Esophagus (tissue), 2 donors: ENCODE results near the gene SOX18. TPM values are rescaled to one million over a fixed set of nuclear protein-coding genes. Genes with fewer than 3 reads are reported as not detected.
"Not testable (repeated sequence)": the region's sequence is repeated elsewhere in the genome, so short reads cannot be mapped to it uniquely, and the experiment has no call there.

Source experiments
- H3K27ac ChIP-seq, 2 donors: one replicate each; pipeline ENCODE4 v1.5.1; 2013; ENCODE audit warnings: low read depth in 2 of 2, mild to moderate bottlenecking in 2 of 2, inconsistent platforms in 1 of 2, low read length in 1 of 2, moderate library complexity in 1 of 2
- H3K27me3 ChIP-seq, 2 donors: one replicate each; pipeline ENCODE4 v1.6.1; 2013; ENCODE audit warnings: low read length in 2 of 2, control low read depth in 1 of 2, mild to moderate bottlenecking in 1 of 2; ENCODE audit not compliant: insufficient read depth in 2 of 2, control insufficient read depth in 1 of 2
- H3K36me3 ChIP-seq, 2 donors: one replicate each; pipeline ENCODE4 v1.6.1; 2013; ENCODE audit warnings: low read length in 1 of 2; ENCODE audit not compliant: control insufficient read depth in 2 of 2, insufficient read depth in 2 of 2
- H3K4me1 ChIP-seq, 2 donors: one replicate each; pipeline ENCODE4 v1.6.1; 2013; ENCODE audit warnings: low read length in 1 of 2; ENCODE audit not compliant: control insufficient read depth in 2 of 2, insufficient read depth in 2 of 2
- H3K4me3 ChIP-seq, 2 donors: one replicate each; pipeline ENCODE4 v1.5.1; 2013; ENCODE audit warnings: low read length in 2 of 2, mild to moderate bottlenecking in 2 of 2, low read depth in 1 of 2, moderate library complexity in 1 of 2
- H3K9me3 ChIP-seq, 2 donors: one replicate each; pipeline ENCODE4 v1.6.1; 2013; ENCODE audit warnings: mild to moderate bottlenecking in 2 of 2, low read depth in 1 of 2, low read length in 1 of 2, moderate library complexity in 1 of 2; ENCODE audit not compliant: control insufficient read depth in 2 of 2, insufficient read depth in 1 of 2
- WGBS, 2 donors: extraction: QIAGEN DNeasy Blood & Tissue Kit; methylation state at CpG; one replicate each; pipeline ENCODE4 v1.1.7; 2013; 5-methylcytosine and 5-hydroxymethylcytosine counted together
- polyA plus RNA-seq, 2 donors: library from polyadenylated mRNA; stranded (reverse); fragments of 200-250 nt; gene quantifications; one replicate each; pipeline ENCODE4 v1.2.3, GENCODE V29; 2013
- donor health status: healthy with polysubstance abuse.
- donor health status: Bipolar disorder and iron deficiency.

SOX18 gene
- polyA plus RNA-seq, 2 donors, result 3.1 to 7.5 TPM

- no peaks in the 10 kb centered on the region for H3K9me3 ChIP-seq
- no peaks in the 10 kb centered on the region for H3K27me3 ChIP-seq
- H3K4me3 ChIP-seq, result no peak overlapping the region
- 94 to 95% methylated on average over 18 of the region's 18 CpGs for WGBS, 2 donors
- H3K36me3 ChIP-seq, result peaks cover 21 to 76% of the 10 kb centered on the region in 2 donors
- no peak overlapping the region for H3K27ac ChIP-seq
- no peaks in the 10 kb centered on the region for H3K4me1 ChIP-seq
Measured at GRCh38 chr20:64025101-64025825, 24.2 kb downstream of the SOX18 start.

GRCh38 chr20:64024141-64024990, 25.1 kb downstream of the SOX18 start:
- no peaks in the 10 kb centered on the region for H3K27me3 ChIP-seq
- peaks cover 16 to 74% of the 10 kb centered on the region in 2 donors for H3K36me3 ChIP-seq
- H3K9me3 ChIP-seq, result no peaks in the 10 kb centered on the region
- H3K4me3 ChIP-seq, result no peak overlapping the region
- 87 to 95% methylated on average over 17 of the region's 17 CpGs for WGBS, 2 donors
- H3K4me1 ChIP-seq, result no peaks in the 10 kb centered on the region
- H3K27ac ChIP-seq, result no peak overlapping the region

DNA sequence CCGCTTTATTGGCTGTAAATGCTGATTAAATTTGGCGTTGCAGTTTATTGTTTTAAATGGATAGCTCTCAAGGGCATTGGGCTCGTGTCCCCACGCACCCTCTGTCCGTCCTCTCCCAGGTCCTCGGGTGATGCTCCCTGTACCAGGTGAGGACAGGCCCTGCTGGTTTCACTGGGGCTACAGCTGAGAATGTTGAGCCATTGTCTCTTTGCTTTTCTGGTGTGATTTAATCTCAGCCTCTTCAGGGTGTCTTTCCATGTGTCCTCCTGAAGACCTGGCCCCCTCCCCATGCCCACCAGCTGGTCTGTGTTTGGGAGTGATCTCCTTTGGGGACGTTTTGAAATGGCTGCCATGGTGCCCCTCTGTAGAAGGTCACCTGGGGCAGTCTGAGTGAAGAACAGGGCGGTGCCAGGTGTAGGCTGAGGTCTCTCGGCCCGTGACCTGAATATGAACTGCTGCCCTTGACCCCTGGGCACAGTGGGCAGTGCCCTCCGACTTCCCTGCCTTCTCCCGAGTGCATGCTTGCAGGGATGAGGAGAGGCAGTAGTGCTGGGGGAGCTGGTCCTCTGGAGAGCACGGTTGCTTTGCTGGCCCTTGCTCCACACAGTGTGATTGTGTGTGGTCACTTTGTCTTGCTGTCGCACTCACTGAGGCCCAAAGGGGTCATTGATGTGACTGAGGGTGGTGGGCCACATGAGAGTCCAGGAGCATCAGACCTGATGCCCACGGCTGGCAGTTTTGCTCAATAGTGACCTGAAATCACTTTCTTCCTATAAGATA, 25.9 kb downstream of the SOX18 start:
- Histone ChIP-seq H3K27me3 (no peaks in the 10 kb centered on the region), H3K4me3 (no peak overlapping the region), H3K4me1 (no peaks in the 10 kb centered on the region), H3K9me3 (peaks cover 0 to 2% of the 10 kb centered on the region in 2 donors), H3K27ac (no peak overlapping the region), H3K36me3 (peaks cover 18 to 75% of the 10 kb centered on the region in 2 donors)
- 79 to 92% methylated on average over 15 of the region's 15 CpGs for WGBS, 2 donors

- H3K27me3 ChIP-seq, result no peaks in the 10 kb centered on the region
- WGBS, 2 donors, result 95 to 96% methylated on average over 17 of the region's 17 CpGs
- H3K4me1 ChIP-seq, result no peaks in the 10 kb centered on the region
- no peak overlapping the region for H3K4me3 ChIP-seq
- peaks cover 18 to 70% of the 10 kb centered on the region in 2 donors for H3K36me3 ChIP-seq
- H3K9me3 ChIP-seq, result peaks cover 0 to 2% of the 10 kb centered on the region in 2 donors
- no peak overlapping the region for H3K27ac ChIP-seq
Measured at GRCh38 chr20:64022671-64023360, 26.6 kb downstream of the SOX18 start.

GRCh38 chr20:64021124-64021975, 28.1 kb downstream of the SOX18 start:
- peaks cover 0 to 2% of the 10 kb centered on the region in 2 donors for H3K9me3 ChIP-seq
- peaks cover 9 to 63% of the 10 kb centered on the region in 2 donors for H3K36me3 ChIP-seq
- H3K4me3 ChIP-seq, result no peak overlapping the region
- 94 to 96% methylated on average over 36 of the region's 36 CpGs for WGBS, 2 donors
- no peak overlapping the region for H3K27ac ChIP-seq
- no peaks in the 10 kb centered on the region for H3K4me1 ChIP-seq
- H3K27me3 ChIP-seq, result no peaks in the 10 kb centered on the region

GRCh38 chr20:64015635-64016034, 33.8 kb downstream of the SOX18 start:
- Histone ChIP-seq H3K4me3 (no peak overlapping the region), H3K27ac (no peak overlapping the region), H3K4me1 (peaks cover 2 to 4% of the 10 kb centered on the region in 2 donors), H3K27me3 (no peaks in the 10 kb centered on the region), H3K9me3 (peaks cover 0 to 2% of the 10 kb centered on the region in 2 donors), H3K36me3 (peaks cover 10 to 37% of the 10 kb centered on the region in 2 donors)
- 54 to 70% methylated on average over 2 of the region's 2 CpGs for WGBS, 2 donors

GRCh38 chr20:64012385-64013154, 36.9 kb downstream of the SOX18 start:
- not testable (repeated sequence) for H3K9me3 ChIP-seq, H3K4me1 ChIP-seq, H3K4me3 ChIP-seq, H3K27me3 ChIP-seq, H3K27ac ChIP-seq
- H3K36me3 ChIP-seq, result peaks cover 12 to 24% of the 10 kb centered on the region in 2 donors
- 86 to 90% methylated on average over 11 to 12 of the region's 20 CpGs for WGBS, 2 donors

DNA sequence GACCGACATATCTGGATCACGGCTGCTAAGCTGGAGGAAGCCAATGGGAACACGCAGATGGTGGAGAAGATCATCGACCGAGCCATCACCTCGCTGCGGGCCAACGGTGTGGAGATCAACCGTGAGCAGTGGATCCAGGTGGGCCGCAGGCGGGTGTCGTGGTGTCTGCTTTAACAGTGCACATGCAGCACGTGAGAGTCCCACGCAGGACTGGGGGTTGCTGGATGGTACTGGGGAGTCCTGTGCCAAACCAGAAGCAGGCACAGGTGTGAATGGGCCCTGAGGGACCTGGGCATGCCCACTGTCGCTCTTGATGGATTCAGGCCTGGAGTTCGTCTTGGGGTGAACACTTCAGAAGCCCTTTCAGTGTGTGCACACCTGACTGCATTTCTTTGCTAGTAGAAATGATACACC, 38.1 kb downstream of the SOX18 start:
- peaks cover 2 to 4% of the 10 kb centered on the region in 2 donors for H3K4me1 ChIP-seq
- H3K36me3 ChIP-seq, result peaks cover 12 to 22% of the 10 kb centered on the region in 2 donors
- no peaks in the 10 kb centered on the region for H3K9me3 ChIP-seq
- H3K4me3 ChIP-seq, result no peak overlapping the region
- no peaks in the 10 kb centered on the region for H3K27me3 ChIP-seq
- H3K27ac ChIP-seq, result no peak overlapping the region
- WGBS, 2 donors, result 93 to 97% methylated on average over 16 of the region's 16 CpGs
